GM12878 (cell line): Measurements from ENCODE around the gene NFKBIE. TPM values are rescaled to one million over a fixed set of nuclear protein-coding genes. Genes with fewer than 3 reads are reported as not detected.

Experiments used
- BCL3 ChIP-seq: IDR thresholded peaks from 2 replicates; pipeline ENCODE4 v1.6.1; 2011; ENCODE audit warnings: borderline replicate concordance, low read depth, mild to moderate bottlenecking, moderate library complexity, low read length; ENCODE audit not compliant: insufficient read depth, poor library complexity, severe bottlenecking
- CBX5 ChIP-seq: sonication (generic); IDR thresholded peaks from 2 replicates; pipeline ENCODE4 v1.6.1; 2016; ENCODE audit warnings: low read depth, moderate library complexity, mild to moderate bottlenecking, inconsistent platforms
- CHD1 ChIP-seq: IDR thresholded peaks from 2 replicates; pipeline ENCODE4 v1.6.1; 2012; ENCODE audit warnings: low read depth, low read length, improper control_type of control experiment
- CTCF ChIP-seq, 3 experiments: IDR thresholded peaks in 2 of 3; conservative IDR thresholded peaks in 1 of 3; 2 replicates each; pipeline ENCODE4 v1.5.1; 2011; ENCODE audit warnings: low read depth in 3 of 3, low read length in 3 of 3, mild to moderate bottlenecking in 3 of 3, control low read depth in 2 of 3, moderate library complexity in 2 of 3, inconsistent platforms in 1 of 3, mixed read lengths in 1 of 3; ENCODE audit not compliant: control insufficient read depth in 2 of 3, insufficient read depth in 1 of 3; ENCODE audit errors: extremely low read depth in 1 of 3
- POLR2A ChIP-seq: IDR thresholded peaks from 2 replicates; pipeline ENCODE4 v1.6.1; 2011; ENCODE audit warnings: low read depth, mild to moderate bottlenecking, low read length
- RAD51 ChIP-seq: fragments of 450-650 bp; IDR thresholded peaks from 2 replicates; pipeline ENCODE4 v1.6.1; 2016; ENCODE audit warnings: moderate library complexity, mild to moderate bottlenecking, inconsistent platforms
- RELA ChIP-seq: fragments of 450-650 bp; IDR thresholded peaks from 2 replicates; pipeline ENCODE4 v1.8.0; 2014; ENCODE audit warnings: borderline replicate concordance; ENCODE audit not compliant: partially characterized antibody
- ZNF207 ChIP-seq: fragments of 450-650 bp; IDR thresholded peaks from 2 replicates; pipeline ENCODE4 v1.6.1; 2014; ENCODE audit warnings: antibody characterized with exemption, mild to moderate bottlenecking, borderline replicate concordance
- polyA plus RNA-seq, 11 experiments: library from polyadenylated mRNA; depleted of rRNA in 4 of 11; unstranded in 6 of 11; stranded (reverse) in 5 of 11; fragments of >200 nt; fragmentation: Nextera tagmentation in 4 of 11; fragmentation: Illumina TruSeq in 1 of 11; extraction: Ambion mirVana in 4 of 11; extraction: Trizol in 1 of 11; gene quantifications; 1 replicate in 1 of 11; 2 replicates in 10 of 11; pipeline versions ENCODE4 v1.2.1 to v1.2.3, GENCODE V29; 2011 to 2016; ENCODE audit warnings: inconsistent platforms in 2 of 11, missing spikeins in 2 of 11, low read depth in 1 of 11
- total RNA-seq, 4 experiments: library from RNA; depleted of rRNA in 3 of 4; stranded (reverse); fragments of >200 nt in 3 of 4; fragmentation: Illumina TruSeq in 1 of 4; extraction: Trizol in 1 of 4; gene quantifications; 2 replicates each; pipeline versions ENCODE4 v1.2.1 to v1.2.3, GENCODE V29; 2013 to 2021

NFKBIE gene
- total and polyA plus RNA-seq, 10 of the 15 experiments (the other 5 are each of a cell fraction or from before 2014, with no cell fraction given) = 10.4 to 106 (median 38.8) TPM

- TF ChIP-seq CTCF (IDR thresholded peaks at IDR 0.05 in 2 of 3, conservative IDR thresholded peaks at IDR 0.05 in 1 of 3; ENCODE audit: control insufficient read depth in 2 of 3, extremely low read depth in 1 of 3, insufficient read depth in 1 of 3, low read depth in 3 of 3, low read length in 3 of 3) (peak in 2 of 3 experiments; percentile 14 to 17; a peak in 2 of 6 replicates), POLR2A (no peak), RAD51 (no peak), CBX5 (no peak), RELA (no peak), CHD1 (no peak), ZNF207 (no peak), BCL3 (no peak)
Measured at GRCh38 chr6:44219815-44220784, 45.3 kb downstream of the NFKBIE start (continued).
